Tibial nerve (tissue), 4 donors: Measurements from ENCODE around the gene DNAJC21. TPM values are rescaled to one million over a fixed set of nuclear protein-coding genes. Genes with fewer than 3 reads are reported as not detected.

Experiments
- DNase-seq, 2 donors: peaks; one replicate each; pipeline ENCODE4 v3.0.0-alpha.2; 2019; ENCODE audit warnings: low spot score in 2 of 2
- H3K27ac ChIP-seq, 4 donors: fragments of 200-600 bp; sonication (generic) in 3 of 4; one replicate each; pipeline ENCODE4 v1.5.1; 2017 to 2019; ENCODE audit warnings: mild to moderate bottlenecking in 1 of 4
- H3K27me3 ChIP-seq, 2 donors: fragments of 200-600 bp; sonication (generic) in 1 of 2; one replicate each; pipeline versions ENCODE4 v1.5.1 to v1.6.0; 2017 to 2019
- H3K36me3 ChIP-seq, 3 donors: fragments of 200-600 bp; sonication (generic); one replicate each; pipeline ENCODE4 v1.5.1; 2018 to 2019
- H3K4me1 ChIP-seq, 4 donors: fragments of 200-600 bp; sonication (generic) in 3 of 4; one replicate each; pipeline ENCODE4 v1.5.1; 2017 to 2019
- H3K4me3 ChIP-seq, 4 donors: fragments of 200-600 bp; sonication (generic) in 3 of 4; one replicate each; pipeline ENCODE4 v1.5.1; 2017 to 2019; ENCODE audit warnings: mild to moderate bottlenecking in 1 of 4, moderate library complexity in 1 of 4
- H3K9me3 ChIP-seq, 4 donors: fragments of 200-600 bp; sonication (generic) in 3 of 4; one replicate each; pipeline ENCODE4 v1.5.1; 2017 to 2019
- CTCF ChIP-seq, 5 experiments: fragments of 200-600 bp in 3 of 5; fragments of 450-650 bp in 2 of 5; sonication (generic) in 3 of 5; IDR thresholded peaks; one replicate each; pipeline ENCODE4 v1.5.1; 2016 to 2019; ENCODE audit warnings: antibody characterized with exemption in 5 of 5, mild to moderate bottlenecking in 3 of 5, moderate library complexity in 2 of 5
- EP300 ChIP-seq, 2 donors: sonication (generic); formaldehyde crosslinking; IDR thresholded peaks; one replicate each; pipeline ENCODE4 v1.6.1; 2017; ENCODE audit warnings: antibody characterized with exemption in 2 of 2, mild to moderate bottlenecking in 1 of 2
- POLR2A ChIP-seq, 2 donors: fragments of 450-650 bp; IDR thresholded peaks; one replicate each; pipeline ENCODE4 v1.6.1; 2017; ENCODE audit warnings: antibody characterized with exemption in 2 of 2, mild to moderate bottlenecking in 2 of 2, moderate library complexity in 2 of 2
- WGBS, 2 donors: methylation state at CpG; one replicate each; pipeline ENCODE4 v1.1.5; 2018; 5-methylcytosine and 5-hydroxymethylcytosine counted together
- total RNA-seq, 4 donors: library from RNA; depleted of rRNA; stranded (reverse); fragments of >200 nt; gene quantifications; one replicate each; pipeline ENCODE4 v1.1.0, GENCODE V29; 2016

DNAJC21 gene
- total RNA-seq, 4 donors from 2014 or later = 30.3 to 54.0 (median 31.7) TPM

GRCh38 chr5:34899066-34899465 lies 30.3 kb upstream of the DNAJC21 start:
- TF ChIP-seq EP300 (IDR thresholded peaks at IDR 0.05) (no peak), POLR2A (IDR thresholded peaks at IDR 0.05) (no peak), CTCF (IDR thresholded peaks at IDR 0.05) (no peak)
- DNase-seq = no peak
- 93 to 95% methylated on average over 2 of the region's 2 CpGs for WGBS, 2 donors
- Histone ChIP-seq H3K4me1 (peaks cover 0 to 5% (median 0%) of the 10 kb centered on the region in 4 donors), H3K27me3 (no peaks in the 10 kb centered on the region), H3K36me3 (peaks cover 0 to 4% (median 0%) of the 10 kb centered on the region in 3 donors), H3K27ac (no peak overlapping the region), H3K4me3 (no peak overlapping the region), H3K9me3 (no peaks in the 10 kb centered on the region)

DNA sequence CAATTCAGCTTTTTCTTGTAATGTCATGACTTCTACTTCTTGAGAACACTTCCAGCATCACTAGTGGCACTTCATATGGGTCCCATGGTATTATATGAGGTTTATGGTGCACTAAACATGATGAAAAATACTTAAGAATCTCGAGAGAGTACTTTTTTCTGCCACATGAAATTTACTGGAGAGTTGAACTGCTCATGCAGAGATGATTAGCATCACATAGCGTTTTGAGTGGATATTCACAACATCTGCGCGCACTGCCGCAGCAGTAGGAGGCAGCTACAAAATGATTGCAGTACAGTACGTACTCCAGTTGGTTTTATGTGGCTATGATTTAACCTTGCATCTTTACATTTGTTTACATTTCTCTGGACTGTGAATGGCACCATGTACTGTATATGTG lies 28.7 kb upstream of the DNAJC21 start:
- Histone ChIP-seq H3K4me1 (peaks cover 0 to 5% (median 0%) of the 10 kb centered on the region in 4 donors), H3K4me3 (no peak overlapping the region), H3K36me3 (peaks cover 0 to 11% (median 0%) of the 10 kb centered on the region in 3 donors), H3K27me3 (no peaks in the 10 kb centered on the region), H3K9me3 (no peaks in the 10 kb centered on the region), H3K27ac (no peak overlapping the region)
- TF ChIP-seq EP300 (IDR thresholded peaks at IDR 0.05) (no peak), POLR2A (IDR thresholded peaks at IDR 0.05) (no peak), CTCF (IDR thresholded peaks at IDR 0.05) (no peak)
- 87 to 88% methylated on average over 6 of the region's 6 CpGs for WGBS, 2 donors
- no peak for DNase-seq

GRCh38 chr5:34903260-34903659 lies 26.1 kb upstream of the DNAJC21 start:
- no peak for TF ChIP-seq POLR2A (IDR thresholded peaks at IDR 0.05)
- no peak for TF ChIP-seq EP300 (IDR thresholded peaks at IDR 0.05)
- DNase-seq = no peak
- peaks cover 0 to 35% (median 0%) of the 10 kb centered on the region in 3 donors for H3K36me3 ChIP-seq
- WGBS, 2 donors = 87 to 90% methylated on average over 1 of the region's 1 CpG
- H3K4me1 ChIP-seq = peaks cover 0 to under 1% (median 0%) of the 10 kb centered on the region in 4 donors
- no peak overlapping the region for H3K27ac ChIP-seq
- H3K4me3 ChIP-seq = no peak overlapping the region
- no peaks in the 10 kb centered on the region for H3K9me3 ChIP-seq
- H3K27me3 ChIP-seq = no peaks in the 10 kb centered on the region

DNA sequence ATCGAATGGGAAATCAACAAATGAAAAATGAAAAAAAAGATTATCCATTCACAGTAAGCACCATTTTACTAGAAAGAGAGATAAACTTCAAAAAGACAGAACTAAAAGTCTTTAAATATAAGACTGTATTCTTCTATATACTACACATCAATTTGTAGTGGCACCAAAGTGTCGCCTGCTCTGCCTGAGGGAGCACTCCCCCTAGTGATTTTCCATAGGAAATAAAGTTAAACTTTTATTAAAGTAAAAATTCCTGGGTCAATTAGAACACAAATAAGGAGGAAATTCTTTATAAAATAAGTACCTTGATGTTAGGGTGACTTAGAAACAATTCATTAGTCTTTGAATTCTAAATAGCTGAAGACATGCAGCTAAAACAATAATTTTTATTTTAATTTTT lies 23.8 kb upstream of the DNAJC21 start:
- H3K36me3 ChIP-seq = peaks cover 0 to 57% (median 0%) of the 10 kb centered on the region in 3 donors
- no peaks in the 10 kb centered on the region for H3K4me1 ChIP-seq
- H3K4me3 ChIP-seq = no peak overlapping the region
- TF ChIP-seq EP300 (IDR thresholded peaks at IDR 0.05) (no peak), CTCF (IDR thresholded peaks at IDR 0.05) (peak in 1 of 5 experiments; percentile 29)
- H3K27me3 ChIP-seq = no peaks in the 10 kb centered on the region
- 67 to 78% methylated on average over 2 of the region's 2 CpGs for WGBS, 2 donors
- no peak for DNase-seq
- H3K9me3 ChIP-seq = no peaks in the 10 kb centered on the region
- no peak overlapping the region for H3K27ac ChIP-seq

GRCh38 chr5:34913072-34913471 lies 16.3 kb upstream of the DNAJC21 start:
- Histone ChIP-seq H3K36me3 (peaks cover 0 to 48% (median 0%) of the 10 kb centered on the region in 3 donors), H3K4me3 (no peak overlapping the region), H3K4me1 (peaks cover 0 to 42% (median 25%) of the 10 kb centered on the region in 4 donors), H3K9me3 (no peaks in the 10 kb centered on the region), H3K27me3 (no peaks in the 10 kb centered on the region), H3K27ac (peak overlapping the region in 1 of 4 donors; percentile 94)
- TF ChIP-seq POLR2A (IDR thresholded peaks at IDR 0.05) (no peak), CTCF (IDR thresholded peaks at IDR 0.05) (no peak), EP300 (IDR thresholded peaks at IDR 0.05) (no peak)
- WGBS, 2 donors = 44 to 51% methylated on average over 2 of the region's 2 CpGs
- no peak for DNase-seq
